ENCODE measurements around the gene MARCHF3.
"Not testable (repeated sequence)": the region's sequence is repeated elsewhere in the genome, so short reads cannot be mapped to it uniquely, and the experiment has no call there.

The MARCHF3 gene

DNA sequence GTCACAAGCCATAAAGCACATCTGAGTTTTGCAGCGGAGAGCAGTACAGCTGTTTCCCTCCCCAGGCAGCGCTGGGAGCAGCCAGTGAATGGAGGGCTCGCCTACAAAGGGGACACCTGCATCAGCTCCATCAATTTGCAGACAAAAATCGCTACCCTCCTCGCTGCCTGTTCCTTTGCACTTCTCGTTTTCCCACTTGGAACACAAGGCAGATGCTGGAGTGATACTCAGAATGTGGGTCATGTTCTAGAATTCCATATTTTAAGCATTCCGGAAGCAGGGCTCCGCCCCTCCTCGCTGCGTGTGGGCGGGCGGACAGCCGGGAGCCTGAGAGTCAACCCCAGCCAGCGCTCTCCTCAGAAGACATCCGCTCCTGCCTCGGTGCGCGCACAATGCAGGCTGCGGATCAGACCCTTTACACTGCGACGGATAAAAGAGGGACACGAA, 161.3 kb downstream of the MARCHF3 start:
- peak in 1 of 2 donors; percentile 30 for DNase-seq

DNA sequence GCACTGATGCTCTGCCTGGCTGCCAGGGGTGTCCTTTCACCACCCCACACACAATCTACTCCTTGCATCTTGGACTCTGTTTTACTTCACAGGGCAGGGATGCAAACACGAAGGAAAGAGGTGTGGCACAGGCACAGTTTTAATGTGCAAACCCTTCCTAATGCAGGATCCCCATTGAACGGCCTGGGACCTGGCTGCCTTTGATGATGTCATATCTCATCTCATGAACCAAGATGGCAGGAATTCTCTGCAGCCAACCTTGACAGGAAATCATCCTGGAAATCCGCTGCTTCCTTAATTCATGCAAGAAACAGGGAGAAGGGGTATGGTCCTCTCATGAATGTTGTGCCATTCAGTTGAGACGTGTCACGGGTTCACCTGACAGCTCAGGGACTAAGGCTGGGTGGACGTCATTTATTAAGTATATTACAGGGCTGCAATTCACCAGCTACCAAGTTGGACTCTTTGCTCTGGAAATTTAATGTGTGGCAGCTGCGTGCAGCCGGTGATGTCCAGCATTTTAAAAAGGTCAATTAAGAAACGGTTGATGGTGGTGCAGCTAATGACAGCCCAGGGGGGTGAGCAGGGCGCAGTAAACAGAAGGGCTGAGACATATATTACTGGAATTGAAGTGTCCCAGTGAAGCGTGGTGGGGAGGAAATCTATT, 161.9 kb downstream of the MARCHF3 start:
- no peak for DNase-seq

DNA sequence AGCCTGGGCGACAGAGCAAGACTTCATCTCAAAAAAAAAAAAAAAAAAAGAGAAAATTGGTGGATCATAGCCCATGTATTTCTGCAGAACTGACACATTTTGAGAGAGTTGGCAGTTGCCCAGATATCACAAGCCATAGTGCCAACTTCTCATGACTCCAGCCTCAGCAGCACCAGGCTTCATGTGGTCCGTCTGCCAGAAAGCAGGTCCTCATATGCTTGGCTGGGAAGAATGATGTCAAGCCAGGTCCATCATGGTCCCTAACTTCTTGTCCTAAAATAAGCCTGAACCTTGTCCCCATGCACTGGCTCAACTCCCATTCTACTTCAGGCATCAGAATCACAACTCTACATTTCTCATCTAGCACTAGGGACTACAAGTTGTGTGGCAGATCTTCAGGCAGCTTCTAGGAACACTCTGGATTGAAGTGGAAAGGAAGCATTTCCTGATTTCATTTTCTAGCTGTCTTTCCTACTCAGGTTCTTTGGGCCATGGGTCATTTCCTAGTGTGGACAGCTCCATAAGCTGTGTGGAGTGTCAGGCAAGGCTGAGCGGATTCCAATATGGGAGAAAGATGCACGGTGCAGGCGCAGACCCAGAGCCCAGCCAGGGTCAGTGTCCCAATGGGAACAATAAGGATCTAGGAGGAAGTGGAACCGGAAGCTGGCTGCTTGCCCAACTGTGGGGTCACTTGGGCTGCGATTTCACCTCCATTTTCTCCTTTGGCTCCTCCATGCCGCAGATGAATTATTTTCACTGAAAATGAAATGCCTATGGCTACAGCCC, 163.3 kb downstream of the MARCHF3 start:
- DNase-seq = peak in 1 of 2 donors; percentile 10

DNA sequence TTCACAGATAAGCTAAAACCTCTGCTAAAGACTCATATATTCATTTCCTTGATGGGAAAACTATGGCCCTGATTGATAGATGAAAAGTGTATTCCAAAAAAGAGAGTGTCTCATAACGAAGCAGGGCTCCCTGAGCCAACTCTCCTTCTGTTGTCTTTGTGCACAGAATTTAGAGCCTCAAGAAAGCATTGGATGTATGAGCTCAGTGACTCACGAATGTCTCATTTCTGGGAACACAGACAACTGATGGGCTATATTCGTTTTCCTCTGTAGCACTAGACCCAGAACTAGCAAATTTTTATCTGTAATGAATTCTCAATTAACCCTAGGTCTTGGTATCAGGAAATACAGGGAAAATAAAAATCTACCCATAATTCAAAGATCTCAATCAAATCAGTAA, 165.1 kb downstream of the MARCHF3 start:
- DNase-seq = no peak

DNA sequence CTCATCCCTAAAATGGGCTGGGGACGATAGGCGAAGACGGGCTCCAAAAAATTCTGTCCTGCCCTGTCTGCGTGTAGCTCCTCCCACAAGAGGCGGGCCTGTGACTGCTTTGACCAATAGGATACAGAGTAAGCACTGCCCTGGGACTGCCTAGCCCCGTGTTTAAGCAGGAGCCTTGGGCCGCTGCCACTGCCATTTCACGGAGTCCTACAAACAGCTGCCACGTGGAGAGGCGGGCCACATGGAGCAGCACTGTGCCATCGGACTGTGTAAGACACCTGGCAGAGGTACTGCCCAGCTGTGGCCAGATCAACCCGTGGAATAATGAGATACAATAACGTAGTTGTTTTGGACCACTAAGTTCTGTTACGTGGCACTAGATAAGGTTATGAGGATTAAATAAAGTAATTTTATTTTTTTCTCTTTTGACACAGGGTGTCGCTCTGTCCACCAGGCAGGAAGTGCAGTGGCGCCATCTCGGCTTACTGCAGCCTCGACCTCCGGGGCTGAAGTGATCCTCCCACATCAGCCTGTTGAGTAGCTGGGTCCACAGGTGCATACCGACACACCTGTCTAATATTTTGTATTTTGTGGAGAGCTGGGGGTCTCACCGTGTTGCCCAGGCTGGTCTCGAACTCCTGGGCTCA, 166.2 kb downstream of the MARCHF3 start:
- no peak for DNase-seq

DNA sequence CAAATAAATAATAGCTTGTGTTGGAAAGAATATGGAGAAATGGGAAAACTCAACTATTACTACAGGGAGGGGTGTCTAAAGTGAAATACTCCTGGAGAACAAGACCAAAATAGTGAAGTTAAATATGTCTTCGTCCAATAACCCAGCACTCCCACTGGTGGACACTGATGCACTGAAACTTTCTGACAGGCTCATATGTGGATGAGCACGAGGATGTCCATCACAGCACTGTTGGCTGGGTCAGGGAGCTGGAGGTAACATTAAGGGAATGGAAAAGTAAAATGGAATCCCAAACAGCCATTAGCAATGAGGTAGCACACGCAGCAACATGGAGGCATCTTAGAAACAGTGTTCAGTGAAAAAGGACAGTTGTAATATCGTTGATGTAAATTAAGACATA, 167.0 kb downstream of the MARCHF3 start:
- no peak for DNase-seq

DNA sequence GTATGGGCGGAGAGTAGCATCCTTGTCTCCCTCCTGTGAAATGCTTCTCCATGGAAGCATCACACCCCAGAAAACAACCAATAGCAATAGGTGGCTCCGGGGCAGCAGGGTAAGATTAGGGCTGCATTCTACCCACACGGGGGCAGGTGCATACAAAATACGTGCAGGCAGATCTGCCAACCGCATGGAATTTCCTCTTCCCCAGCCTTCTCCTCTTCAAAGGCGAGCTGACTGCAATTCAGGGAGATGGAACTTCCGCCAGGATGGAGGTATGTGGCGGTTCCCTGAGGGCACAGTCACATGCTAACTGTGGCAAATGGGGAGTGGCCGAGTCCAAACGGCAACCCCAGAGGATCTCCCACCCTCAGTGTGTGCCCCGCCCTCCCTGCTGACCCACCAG, 171.9 kb downstream of the MARCHF3 start:
- no peak for DNase-seq

DNA sequence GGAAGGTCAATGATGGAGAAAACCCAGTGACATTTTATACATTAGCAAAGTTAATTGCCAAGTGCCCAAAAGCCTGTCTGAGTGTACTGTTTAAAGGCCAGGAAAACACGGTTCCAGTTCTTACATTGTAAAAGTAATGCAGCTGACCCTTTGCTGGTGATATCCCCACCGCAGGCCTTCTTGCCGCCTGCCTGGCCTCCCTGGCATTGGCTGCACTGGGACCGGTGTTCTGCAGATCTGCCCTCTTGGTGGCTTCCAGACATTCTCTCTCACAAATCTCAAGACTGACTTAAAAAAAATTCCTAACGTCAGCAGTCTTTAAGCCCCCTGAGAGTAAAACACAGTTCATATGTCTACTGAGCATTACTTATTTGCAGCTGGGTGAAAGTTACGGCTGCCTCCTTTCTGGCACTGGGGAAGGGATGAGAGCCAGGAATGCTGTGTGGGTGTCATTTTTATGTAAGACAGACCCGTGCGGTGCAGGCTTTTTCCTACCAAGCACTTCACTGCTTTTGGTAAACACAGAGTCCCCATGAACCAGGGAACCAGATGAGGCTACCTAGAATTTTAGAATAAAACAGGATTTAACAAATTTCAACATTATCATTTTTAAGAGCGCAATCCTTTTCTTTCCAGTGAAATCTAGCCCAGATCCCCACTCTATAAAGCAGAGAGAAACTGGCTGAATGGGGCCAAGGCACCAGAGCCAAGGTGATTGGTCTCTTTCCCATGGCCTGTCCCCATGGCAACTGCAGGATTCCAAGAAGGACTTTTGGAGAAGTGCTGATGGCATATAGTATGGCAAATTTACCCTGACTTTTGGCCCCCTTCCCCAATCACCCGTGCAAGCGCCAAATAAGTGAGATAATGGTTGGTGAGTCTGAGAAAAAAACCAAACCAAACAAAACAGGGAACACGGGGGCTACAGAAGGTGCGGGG, 172.6 kb downstream of the MARCHF3 start:
- DNase-seq = no peak

DNA sequence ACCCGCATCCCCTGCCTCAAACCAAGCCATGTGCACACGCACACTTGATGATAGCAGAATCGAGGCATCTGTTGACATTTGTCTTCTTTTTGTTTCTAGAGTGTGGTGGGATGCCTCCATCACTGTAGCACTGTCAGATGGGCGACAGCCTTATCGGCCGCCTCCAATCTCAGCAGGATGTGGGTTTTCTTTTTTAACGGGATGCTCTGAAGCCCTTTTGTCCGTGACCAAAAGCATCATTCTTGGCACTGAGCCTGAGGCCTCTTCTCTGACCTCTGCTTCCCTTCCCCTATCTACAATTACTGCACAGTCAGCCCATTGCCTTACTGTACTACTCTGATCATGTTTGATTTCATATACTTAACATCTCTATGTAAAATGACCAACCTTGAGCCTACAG, 175.1 kb downstream of the MARCHF3 start:
- DNase-seq = no peak

DNA sequence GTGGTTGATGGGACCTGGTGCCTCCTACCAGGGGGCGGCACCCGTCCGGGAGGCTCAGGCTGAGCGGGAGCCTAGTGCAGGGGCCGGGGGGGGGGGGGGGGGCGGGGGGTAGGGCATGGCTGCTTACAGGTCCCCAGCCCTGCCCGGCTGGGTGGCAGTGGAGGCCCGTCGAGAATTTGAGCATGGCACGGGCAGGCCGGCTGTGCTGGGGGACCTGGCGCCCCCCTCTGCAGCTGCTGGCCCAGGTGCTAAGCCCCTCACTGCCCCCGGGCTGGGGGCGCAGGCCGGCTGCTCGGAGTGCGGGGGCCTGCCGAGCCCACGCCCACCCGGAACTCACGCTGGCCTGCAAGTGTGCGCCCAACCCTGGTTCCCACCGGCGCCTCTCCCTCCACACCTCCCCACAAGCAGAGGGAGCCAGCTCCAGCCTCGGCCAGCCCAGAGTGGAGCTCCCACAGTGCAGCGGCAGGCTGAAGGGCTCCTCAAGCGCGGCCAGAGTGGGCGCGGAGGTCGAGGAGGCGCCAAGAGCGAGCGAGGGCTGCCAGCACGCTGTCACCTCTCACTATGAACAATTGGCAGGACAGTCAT, 175.7 kb downstream of the MARCHF3 start:
- no peak for DNase-seq

DNA sequence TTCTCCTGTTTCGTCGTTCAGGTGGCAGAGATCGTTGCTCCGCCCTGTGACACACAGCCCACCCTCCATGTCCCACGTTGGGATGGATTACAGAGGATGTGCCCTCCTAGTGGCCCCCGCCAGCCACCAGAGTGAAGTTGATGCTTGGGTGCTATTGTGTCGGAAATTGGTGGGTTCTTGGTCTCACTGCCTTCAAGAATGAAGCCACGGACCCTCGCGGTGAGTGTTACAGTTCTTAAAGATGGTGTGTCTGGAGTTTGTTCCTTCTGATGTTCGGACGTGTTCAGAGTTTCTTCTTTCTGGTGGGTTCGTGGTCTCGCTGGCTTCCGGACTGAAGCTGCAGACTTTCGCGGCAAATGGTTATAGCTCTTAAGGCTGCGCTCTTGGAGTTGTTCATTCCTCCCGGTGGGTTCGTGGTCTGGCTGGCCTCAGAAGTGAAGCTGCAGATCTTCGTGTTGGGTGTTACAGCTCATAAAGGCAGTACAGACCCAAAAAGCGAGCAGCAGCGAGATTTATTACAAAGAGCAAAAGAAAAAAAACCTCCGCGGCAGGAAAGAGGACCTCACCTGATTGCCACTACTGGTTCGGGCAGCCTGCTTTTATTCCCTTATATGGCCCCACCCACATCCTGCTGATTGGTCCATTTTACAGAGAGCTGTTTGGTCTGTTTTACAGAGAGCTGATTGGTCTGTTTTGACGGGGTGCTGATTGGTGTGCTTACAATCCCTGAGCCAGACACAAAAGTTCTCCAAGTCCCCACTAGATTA, 176.6 kb downstream of the MARCHF3 start:
- not testable (repeated sequence) for DNase-seq

DNA sequence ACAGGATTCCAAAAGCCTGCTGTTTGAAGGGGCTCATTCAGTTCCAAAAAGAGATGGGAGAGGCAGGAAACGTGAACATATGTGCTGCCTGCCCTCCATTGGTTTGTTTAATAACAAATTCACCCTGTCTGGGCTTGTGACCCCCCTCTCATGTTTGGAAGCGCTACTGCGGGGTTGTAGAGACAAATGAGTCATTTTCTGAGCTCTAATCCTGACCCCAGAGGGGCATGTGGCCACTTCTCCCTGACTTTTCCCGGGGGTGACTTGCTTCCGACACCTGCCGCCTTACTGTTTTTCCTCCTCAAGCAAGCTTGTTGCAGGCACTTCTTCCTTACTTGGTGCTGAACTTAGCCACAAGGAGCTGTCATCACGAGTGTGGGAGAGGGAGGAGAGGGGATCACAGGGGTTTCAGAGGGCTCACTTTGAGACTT, 177.5 kb downstream of the MARCHF3 start:
- DNase-seq = no peak

DNA sequence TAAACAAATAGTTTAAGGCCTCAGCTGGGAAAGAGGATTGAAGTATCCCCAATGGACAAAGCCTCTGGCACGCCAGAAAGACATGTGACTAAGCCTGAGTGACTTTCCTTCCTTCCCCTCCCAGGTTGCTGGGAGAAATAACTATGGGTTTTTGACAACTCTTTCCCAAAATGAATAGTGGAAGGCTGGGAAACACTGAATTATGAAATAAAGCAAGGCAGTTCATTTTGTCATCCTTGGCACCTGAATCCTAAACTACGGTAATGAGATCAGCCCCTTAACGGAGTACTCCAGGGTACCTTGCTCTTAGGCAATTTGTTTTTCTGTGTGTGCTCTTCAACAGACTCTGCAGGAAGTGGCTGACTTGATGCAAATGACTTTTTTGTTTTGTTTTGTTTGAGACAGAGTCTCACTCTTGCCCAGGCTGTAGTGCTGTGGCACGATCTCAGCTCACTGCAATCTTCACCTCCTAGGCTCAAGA, 178.2 kb downstream of the MARCHF3 start:
- DNase-seq = no peak

DNA sequence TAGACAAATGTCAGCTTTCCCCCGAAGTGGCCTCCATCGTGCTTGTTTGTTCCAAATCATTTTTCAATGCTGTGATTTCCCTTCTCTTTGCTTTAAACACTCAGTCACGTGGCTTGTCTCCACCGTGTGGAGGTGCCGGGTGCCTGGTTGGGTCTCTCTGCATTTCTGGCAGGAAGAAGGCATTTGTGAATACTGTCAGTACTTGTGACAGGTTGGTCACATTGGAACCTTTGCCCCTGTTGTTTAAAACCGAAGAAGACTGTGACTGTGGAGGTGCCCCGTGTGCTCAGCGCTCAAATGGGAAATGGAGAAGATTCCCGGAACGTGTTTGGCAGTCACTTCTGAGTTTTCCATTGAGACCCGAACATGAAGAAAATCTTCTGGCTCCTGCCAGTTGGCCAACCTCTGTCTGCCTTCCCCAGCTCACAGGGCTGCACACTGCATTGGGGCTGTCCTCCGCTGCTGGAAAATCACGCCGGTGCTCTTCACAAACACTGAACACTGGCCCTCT, 178.8 kb downstream of the MARCHF3 start:
- DNase-seq = no peak

DNA sequence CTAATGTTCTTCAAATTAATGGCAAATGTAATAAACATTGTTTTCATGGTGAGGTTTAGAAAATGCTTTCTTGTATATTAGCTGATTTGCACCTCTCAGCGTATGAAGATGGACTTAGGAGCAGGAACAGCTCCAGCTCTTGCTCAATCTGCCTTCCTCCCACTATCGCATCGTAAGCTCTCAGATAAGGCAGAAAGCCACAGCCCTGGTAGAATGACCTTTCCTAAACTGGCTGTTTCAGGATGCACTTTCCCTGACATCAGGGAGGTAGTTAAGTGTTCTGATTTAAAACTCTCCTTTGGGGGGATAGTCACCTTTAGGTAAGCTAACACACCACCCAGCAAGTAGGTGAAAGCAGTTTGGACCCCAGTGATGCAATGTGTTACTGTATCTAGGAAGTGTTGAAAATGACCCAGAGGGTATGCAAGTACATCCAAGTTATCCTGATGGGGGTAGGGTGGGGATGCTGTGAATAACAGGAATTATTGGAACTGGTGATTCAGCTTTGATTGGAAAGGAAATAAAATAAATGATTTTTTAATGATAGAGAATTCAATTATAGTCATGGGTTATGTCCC, 181.2 kb downstream of the MARCHF3 start:
- peak in 1 of 2 donors; percentile 58 for DNase-seq

DNA sequence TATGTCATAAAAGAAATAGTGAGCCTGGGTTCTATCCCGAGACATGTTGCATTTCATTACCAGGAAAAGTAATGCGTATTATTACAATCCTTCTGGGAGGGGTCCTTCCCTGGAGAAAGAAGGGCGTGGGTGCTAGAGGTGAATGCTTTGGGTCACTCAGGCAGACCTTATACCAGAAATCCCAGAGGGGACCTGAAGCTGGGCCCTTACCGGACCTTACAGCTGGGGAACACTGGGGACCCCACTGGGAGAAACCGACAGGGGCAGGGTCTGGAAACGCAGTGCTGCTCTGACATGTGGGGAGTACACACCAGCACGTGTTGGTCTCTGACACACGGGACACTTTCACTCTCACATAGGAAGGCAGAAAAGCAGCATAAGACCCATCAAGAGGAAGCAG, 182.1 kb downstream of the MARCHF3 start:
- DNase-seq = no peak

DNA sequence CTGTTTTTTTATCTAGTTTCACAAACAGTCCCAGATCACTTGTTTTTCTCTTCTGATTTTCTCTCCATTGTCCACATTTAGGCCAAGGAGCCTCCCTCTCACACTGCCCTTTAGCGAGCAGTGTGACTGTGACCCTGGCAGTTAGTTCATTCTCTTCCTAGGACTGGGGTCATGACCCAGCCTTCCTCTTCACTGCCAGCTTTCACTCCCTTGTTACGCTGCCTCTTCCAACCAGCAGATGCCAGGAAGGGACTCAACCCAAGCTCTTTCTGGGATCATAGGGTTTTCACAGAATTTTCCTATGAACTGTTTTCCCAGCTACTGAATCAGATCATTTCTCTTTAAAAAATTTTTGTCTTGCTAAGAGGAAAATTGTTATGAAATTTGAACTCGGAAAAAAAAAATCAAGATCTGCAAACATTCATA, 182.5 kb downstream of the MARCHF3 start:
- DNase-seq = peak in 1 of 2 donors; percentile 7

DNA sequence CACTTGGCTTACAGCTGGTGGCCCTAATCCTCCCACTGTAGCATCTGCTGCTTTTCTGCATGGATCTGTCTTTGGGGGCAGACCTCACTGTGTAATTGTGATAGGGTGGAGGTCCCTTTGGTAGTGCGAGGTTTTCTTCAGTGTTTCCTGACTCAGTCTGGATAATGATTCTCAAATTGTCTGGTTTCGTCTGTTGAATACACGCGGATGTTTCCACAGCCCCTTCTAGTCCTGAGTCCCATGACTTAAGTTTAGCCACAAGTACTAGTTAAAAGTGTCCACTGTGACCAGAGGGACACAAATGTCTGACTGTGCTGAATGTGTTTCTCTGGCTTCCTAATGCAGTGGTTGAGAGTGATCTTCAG, 182.9 kb downstream of the MARCHF3 start:
- DNase-seq = no peak

DNA sequence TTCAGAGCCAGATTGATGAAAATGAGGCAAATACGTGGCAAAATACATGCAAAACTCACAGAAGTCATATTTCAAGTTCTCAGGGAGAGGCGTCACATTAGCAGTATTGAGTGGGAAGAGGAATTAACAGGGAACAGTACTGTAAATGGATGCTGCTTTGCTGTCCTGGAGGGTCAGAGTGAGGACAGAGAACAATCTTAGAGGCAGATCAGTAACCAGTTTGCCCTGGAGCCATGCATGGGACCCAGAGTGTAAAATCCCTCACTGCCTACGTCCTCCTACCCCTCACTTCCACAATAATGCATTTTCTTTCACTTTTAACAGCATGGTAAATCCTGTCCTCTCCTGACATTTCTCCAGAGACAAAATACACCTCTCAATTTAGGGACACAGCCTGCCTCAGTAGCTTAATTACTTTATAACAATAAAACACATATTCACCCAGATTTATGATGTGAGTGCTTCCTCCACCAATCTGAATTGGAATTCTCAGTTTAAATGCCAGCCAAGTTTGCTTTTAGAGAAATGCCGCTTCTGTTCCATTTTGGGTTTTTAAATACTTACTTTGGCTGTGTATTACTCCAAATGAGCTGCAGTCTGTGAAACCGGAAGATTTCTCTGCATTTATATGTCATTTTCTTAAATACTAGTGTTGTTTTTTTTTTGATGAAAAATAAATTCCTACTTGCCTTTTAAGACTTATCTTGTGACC, 183.5 kb downstream of the MARCHF3 start:
- DNase-seq = no peak

DNA sequence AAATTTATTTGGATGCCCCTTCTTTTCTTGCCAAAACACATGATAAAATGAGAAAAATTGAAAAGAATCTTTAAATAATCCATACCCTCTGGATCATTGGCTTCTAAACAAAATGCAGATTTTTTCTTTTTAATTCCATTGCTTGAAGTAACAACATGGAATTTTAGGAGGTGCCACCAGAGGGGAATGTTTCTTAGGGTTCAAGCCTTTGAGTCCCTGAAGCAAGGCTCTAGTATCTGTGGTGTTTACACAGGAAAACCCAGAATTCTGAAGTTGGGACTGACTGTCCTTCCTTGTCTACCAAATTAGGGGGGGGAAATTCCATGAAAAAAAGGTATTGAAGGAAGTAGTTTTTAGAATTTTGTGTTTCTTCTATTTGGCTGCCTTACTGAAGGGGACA, 184.0 kb downstream of the MARCHF3 start:
- DNase-seq = no peak

Measured in inflammatory macrophage (primary cell).